ENCODE results near the gene EIF2A. TPM values are rescaled to one million over a fixed set of nuclear protein-coding genes. Genes with fewer than 3 reads are reported as not detected.
"Not testable (repeated sequence)": the region's sequence is repeated elsewhere in the genome, so short reads cannot be mapped to it uniquely, and the experiment has no call there.

EIF2A gene
- total RNA-seq, 2 donors from 2014 or later: 77.2 to 81.9 TPM

GRCh38 chr3:150588027-150588830, 41.6 kb downstream of the EIF2A start:
- Histone ChIP-seq H3K9me3 (no peaks in the 10 kb centered on the region), H3K9ac (ENCODE audit: low read depth in 2 of 2, low read length in 2 of 2) (no peak overlapping the region), H3K27me3 (no peaks in the 10 kb centered on the region), H3K4me1 (no peaks in the 10 kb centered on the region), H3K4me3 (no peak overlapping the region), H3K36me3 (no peaks in the 10 kb centered on the region), H3K27ac (no peak overlapping the region)
- intact Hi-C loops (cut with DNase I): no loop called here
- no peak for TF ChIP-seq CTCF (IDR thresholded peaks at IDR 0.05)
- no peak for DNase-seq

DNA sequence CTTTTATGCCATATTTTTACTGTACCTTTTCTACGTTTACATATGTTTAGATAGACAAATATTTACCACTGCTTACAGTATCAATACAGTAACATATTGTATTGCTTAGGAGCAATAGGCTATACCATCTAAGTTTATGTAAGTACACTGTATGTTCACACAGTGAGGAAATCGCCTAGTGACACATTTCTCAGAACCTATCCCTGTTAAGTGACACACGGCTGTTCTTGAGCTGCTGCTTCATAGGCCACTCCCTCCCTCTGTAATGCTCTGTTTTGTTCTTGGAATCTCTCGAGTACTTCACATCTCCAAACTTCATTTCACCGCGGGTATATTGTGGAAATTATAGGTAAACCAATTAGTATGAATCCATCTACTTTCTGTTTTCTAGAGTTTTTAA, 43.2 kb downstream of the EIF2A start:
- Histone ChIP-seq H3K36me3 (no peaks in the 10 kb centered on the region), H3K27me3 (no peaks in the 10 kb centered on the region), H3K27ac (no peak overlapping the region), H3K4me1 (no peaks in the 10 kb centered on the region), H3K9me3 (no peaks in the 10 kb centered on the region), H3K4me3 (no peak overlapping the region), H3K9ac (ENCODE audit: low read depth in 2 of 2, low read length in 2 of 2) (no peak overlapping the region)
- intact Hi-C loops (cut with DNase I): no loop called here
- no peak for TF ChIP-seq CTCF (IDR thresholded peaks at IDR 0.05)
- DNase-seq: no peak

GRCh38 chr3:150594150-150594549, 47.6 kb downstream of the EIF2A start:
- no peaks in the 10 kb centered on the region for H3K4me1 ChIP-seq
- DNase-seq: no peak
- no peaks in the 10 kb centered on the region for H3K9me3 ChIP-seq
- H3K4me3 ChIP-seq: no peak overlapping the region
- H3K27me3 ChIP-seq: no peaks in the 10 kb centered on the region
- intact Hi-C loops (cut with DNase I): no loop called here
- no peak overlapping the region for H3K9ac ChIP-seq (ENCODE audit: low read depth in 2 of 2, low read length in 2 of 2)
- no peak overlapping the region for H3K27ac ChIP-seq
- H3K36me3 ChIP-seq: no peaks in the 10 kb centered on the region
- no peak for TF ChIP-seq CTCF (IDR thresholded peaks at IDR 0.05)

DNA sequence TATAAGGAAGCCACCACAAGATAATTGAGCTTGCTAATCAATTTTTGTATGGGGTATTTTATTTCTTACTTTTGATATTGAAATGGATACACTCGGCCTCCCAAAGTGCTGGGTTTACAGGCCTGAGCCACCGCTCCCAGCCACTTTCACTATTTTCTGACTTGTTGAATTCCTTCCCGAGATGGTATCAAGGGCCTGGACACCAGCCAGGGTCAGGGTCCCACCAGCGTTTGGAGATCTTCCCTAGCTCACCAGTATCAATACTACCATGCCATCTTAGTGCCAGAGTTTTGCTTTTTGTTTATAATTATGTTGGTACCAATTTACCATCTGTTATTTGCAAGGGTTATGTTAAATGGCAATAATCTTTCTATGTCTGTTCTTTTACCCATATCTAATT, 51.1 kb downstream of the EIF2A start:
- no peaks in the 10 kb centered on the region for H3K9me3 ChIP-seq

DNA sequence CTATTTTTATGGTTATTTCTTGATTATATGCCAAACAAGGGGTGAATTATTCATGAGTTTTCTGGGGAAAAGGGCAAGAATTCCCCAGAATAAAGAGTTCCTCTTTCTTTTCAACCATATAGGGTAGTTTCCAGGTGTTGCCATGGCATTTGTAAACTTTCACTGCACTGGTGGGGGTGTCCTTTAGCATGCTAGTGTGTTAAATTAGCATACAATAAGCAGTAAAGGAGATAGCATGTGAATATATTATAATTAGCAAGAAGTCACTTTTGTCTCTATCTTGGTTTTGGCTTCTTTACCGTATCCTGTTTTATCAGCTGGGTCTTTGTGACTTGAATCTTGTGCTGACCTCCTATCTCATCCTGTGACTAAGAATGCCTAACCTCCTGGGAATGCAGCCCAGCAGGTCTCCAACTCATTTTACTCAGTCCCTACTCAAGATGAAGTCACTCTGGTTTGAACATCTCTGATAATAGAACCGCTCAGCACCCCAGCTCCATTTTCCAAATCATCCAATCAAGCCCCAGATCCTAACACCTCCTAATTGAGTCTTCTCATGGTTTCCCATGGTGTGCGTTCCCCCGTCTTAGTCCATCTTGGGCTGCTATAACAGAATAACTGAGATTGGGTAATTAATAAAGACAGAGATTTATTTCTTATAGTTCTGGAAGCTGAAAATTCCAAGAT, 53.2 kb downstream of the EIF2A start:
- intact Hi-C loops (cut with DNase I): loop anchor here (10.0 kb wide), 1 partner anchor 105 kb away; the partner anchor contains the start of gene ERICH6
- Histone ChIP-seq H3K9me3 (no peaks in the 10 kb centered on the region), H3K27me3 (no peaks in the 10 kb centered on the region), H3K27ac (no peak overlapping the region), H3K36me3 (no peaks in the 10 kb centered on the region), H3K4me1 (peaks cover 6% of the 10 kb centered on the region), H3K4me3 (no peak overlapping the region), H3K9ac (ENCODE audit: low read depth in 2 of 2, low read length in 2 of 2) (no peak overlapping the region)
- TF ChIP-seq CTCF (IDR thresholded peaks at IDR 0.05): no peak
- DNase-seq: no peak

More for the DNA sequence above, 51.1 kb downstream of the EIF2A start:
- H3K4me1 ChIP-seq: no peaks in the 10 kb centered on the region
- intact Hi-C loops (cut with DNase I): no loop called here
- DNase-seq: no peak
- no peaks in the 10 kb centered on the region for H3K36me3 ChIP-seq
- H3K4me3 ChIP-seq: no peak overlapping the region
- no peak overlapping the region for H3K9ac ChIP-seq (ENCODE audit: low read depth in 2 of 2, low read length in 2 of 2)
- H3K27me3 ChIP-seq: no peaks in the 10 kb centered on the region
- no peak for TF ChIP-seq CTCF (IDR thresholded peaks at IDR 0.05)
- H3K27ac ChIP-seq: no peak overlapping the region

- intact Hi-C loops (cut with DNase I): loop anchor here (10.0 kb wide), 1 partner anchor 104 kb away; the partner anchor contains the start of gene ERICH6
- not testable (repeated sequence) for H3K36me3 ChIP-seq; H3K27ac ChIP-seq; H3K27me3 ChIP-seq; H3K9me3 ChIP-seq; H3K9ac ChIP-seq (ENCODE audit: low read depth in 2 of 2, low read length in 2 of 2); DNase-seq; H3K4me3 ChIP-seq
- peaks cover 11% of the 10 kb centered on the region for H3K4me1 ChIP-seq
These were observed 54.3 kb downstream of the EIF2A start for GRCh38 chr3:150600647-150601530.
